Fibroblast of the aortic adventitia (primary cell): Measurements from ENCODE around the gene CLCN1. TPM values are rescaled to one million over a fixed set of nuclear protein-coding genes. Genes with fewer than 3 reads are reported as not detected.

Source experiments
- DNase-seq: peaks from one replicate; pipeline ENCODE4 v3.0.0-alpha.2; 2010; ENCODE audit warnings: low read depth
- H3K4me3 ChIP-seq: 2 replicates; pipeline ENCODE4 v1.5.1; 2011; ENCODE audit warnings: low read depth, mild to moderate bottlenecking, control low read depth, low read length, moderate library complexity
- total RNA-seq: library from RNA; depleted of rRNA; stranded (reverse); fragments of >200 nt; gene quantifications from 2 replicates; pipeline ENCODE4 v1.2.3, GENCODE V29; 2012; ENCODE audit warnings: low replicate concordance
- TF ChIP-seq, protein P1 (sequence below): IDR thresholded peaks from 2 replicates; pipeline ENCODE4 v1.5.1; 2011; ENCODE audit warnings: mild to moderate bottlenecking, low read length, control low read depth, inconsistent platforms; ENCODE audit not compliant: insufficient read depth

CLCN1 gene
- total RNA-seq, 1 donor = not detected

DNA sequence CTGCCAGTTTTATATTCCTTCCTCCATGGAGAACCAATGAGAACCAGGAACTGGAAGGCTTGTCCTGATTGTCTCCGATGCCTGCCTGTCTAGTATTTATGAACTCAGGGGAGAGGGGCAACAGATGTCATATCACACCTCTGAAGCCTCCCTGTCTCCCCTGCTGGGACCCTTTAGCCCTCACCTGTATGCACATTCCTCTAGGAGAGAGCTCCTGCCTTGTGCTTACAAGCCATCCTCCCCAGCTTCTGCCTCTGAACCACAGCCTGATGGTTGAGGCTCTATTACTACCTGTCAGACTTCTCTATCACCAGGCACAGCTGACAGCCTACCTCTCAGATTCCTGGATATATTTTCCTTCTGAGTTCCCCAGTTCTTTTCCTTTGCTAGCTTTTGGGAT lies 52.5 kb downstream of the CLCN1 start:
- TF ChIP-seq, protein P1, sequence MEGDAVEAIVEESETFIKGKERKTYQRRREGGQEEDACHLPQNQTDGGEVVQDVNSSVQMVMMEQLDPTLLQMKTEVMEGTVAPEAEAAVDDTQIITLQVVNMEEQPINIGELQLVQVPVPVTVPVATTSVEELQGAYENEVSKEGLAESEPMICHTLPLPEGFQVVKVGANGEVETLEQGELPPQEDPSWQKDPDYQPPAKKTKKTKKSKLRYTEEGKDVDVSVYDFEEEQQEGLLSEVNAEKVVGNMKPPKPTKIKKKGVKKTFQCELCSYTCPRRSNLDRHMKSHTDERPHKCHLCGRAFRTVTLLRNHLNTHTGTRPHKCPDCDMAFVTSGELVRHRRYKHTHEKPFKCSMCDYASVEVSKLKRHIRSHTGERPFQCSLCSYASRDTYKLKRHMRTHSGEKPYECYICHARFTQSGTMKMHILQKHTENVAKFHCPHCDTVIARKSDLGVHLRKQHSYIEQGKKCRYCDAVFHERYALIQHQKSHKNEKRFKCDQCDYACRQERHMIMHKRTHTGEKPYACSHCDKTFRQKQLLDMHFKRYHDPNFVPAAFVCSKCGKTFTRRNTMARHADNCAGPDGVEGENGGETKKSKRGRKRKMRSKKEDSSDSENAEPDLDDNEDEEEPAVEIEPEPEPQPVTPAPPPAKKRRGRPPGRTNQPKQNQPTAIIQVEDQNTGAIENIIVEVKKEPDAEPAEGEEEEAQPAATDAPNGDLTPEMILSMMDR = no peak
- H3K4me3 ChIP-seq = no peak overlapping the region
- no peak for DNase-seq

DNA sequence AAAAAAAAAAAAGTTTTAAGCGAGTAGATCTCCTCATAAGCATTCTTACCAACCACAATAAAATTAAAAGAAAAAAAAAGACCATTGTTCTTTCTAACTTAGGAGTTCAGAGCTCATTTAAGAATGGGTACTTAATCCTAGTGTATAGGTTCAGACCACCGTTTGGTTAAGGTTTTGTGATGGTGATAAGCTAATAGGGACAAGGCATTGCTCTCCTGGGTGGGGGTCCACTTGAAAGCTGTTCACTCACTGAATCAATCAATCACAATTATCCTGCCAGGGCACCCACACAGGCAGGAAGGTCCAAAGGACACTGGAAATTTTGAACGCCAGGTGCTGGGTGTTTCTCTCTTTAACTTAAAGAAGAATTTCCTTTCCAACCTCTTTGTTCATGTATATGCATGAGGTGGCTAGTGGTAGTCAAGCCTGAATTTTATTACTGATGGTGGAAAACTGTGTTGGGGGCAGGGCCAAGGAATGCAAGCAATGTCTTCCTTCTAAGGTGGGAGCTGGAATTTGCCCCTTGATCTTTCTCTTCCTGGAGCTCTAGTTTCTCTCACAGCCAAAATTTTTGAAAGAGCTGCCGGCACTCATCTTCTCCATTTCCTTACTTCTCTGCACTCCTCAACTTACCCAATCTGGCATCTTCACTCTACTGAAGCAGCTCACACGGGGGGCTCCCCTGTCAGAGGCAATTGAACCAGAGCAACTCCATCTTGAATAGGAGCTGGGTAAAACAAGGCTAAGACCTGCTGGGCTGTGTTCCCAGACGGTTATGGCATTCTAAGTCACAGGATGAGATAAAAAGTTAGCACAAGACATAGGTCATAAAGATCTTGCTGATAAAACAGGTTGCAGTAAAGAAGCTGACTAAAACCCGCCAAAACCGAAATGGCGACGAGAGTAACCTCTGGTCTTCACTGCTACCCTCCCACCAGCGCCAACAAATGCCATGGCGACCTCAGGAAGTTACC lies 54.1 kb downstream of the CLCN1 start:
- TF ChIP-seq, protein P1 = no peak
- no peak for DNase-seq
- H3K4me3 ChIP-seq = no peak overlapping the region

DNA sequence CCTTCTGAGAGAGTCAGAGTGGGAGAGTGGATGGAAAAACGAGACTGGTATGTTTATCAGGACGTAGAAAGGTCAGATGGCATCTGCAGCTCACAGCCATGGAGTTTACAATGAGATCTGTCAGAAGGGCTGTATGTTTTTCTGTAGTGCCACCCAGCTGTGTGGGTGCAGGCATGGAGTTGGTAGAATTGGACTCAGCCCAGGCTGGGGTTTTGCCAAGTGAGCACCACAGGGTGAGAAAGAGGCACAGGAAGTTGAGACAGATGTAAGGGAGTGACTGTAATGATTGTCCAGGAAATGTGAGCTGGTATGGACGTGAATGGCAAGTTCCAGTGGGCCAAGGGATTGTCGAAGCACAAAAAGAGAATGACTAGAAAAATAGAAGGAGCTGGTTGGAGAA lies 56.2 kb downstream of the CLCN1 start:
- no peak for DNase-seq
- TF ChIP-seq, protein P1 = no peak
- no peak overlapping the region for H3K4me3 ChIP-seq

DNA sequence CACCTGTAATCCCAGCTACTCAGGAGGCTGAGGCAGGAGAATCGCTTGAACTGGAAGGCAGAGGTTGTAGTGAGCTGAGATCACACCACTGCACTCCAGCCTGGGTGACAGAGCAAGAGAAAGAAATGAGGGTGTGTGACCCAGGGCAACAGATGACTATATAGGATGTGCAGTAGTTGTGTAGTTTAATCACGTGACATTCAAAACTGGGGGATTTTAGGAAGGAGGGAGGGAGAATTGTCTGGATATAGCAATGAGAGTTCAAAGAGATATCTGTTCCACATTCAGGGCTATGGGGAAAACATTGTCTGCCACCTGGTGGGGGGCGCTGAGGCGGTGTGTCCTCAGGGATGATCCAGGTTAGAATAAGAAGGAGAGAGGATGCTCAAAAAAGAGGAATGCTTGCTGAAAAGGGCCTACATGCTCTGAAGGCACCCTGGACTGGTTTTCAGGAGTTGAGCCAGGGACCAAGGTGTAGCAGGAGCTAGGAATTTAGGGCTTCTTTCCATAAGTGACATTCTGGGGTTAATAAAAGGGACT lies 57.4 kb downstream of the CLCN1 start:
- H3K4me3 ChIP-seq = no peak overlapping the region
- DNase-seq = no peak
- TF ChIP-seq, protein P1 = no peak

DNA sequence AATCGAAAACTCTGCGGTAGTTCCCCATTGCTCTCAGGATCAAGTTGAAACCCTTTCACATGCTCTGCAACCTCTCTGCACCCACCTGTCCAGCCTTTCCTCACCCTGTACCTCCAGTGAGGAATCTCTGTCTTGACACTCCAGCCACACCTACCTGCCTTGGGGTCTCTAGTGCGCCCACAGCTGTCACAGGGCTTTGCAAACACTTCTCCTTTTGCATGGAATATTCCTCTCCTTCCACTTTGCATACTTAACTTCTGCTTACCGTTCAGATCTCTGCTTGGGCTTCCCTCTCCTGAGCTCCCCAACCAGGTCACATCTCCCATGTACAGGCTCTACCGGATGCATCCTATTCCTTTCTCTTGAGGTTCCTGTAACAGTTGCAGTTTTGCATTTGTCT lies 58.6 kb downstream of the CLCN1 start:
- no peak overlapping the region for H3K4me3 ChIP-seq
- DNase-seq = no peak
- TF ChIP-seq, protein P1 = no peak

DNA sequence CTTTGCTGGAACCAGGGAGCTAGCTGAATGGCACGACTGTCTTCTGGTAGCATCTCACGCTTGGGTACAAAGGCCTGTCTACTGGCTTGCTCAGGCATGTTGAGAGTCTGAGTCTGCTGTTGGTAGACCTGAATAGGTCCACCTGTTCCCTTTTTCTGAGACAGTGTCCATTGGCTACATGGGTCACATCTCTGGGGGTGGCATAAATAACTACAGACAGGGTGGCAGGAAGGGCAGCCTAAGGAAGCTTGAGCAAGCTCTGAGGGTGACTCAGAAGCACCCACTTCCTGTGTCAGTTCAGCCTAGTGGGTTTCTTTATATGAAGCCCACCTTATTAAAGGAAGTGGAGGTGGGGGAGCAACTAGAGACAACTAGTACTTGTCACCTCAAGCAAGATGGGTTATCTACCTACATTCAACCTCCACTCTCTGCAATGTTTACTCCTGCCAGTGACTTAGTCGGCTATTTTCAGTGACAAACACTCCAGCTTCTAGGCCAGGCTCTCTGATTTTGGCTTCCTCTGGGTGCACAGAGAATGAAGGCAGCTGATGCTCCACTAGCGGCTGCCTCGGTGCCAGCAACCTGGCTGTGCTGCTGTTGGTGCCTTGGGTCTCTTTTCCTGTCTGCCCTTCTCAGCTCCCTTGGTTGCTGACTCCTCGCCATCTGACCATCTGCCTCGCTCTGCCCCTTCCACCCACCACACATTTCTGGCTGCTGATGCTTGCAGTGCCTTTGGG lies 59.6 kb downstream of the CLCN1 start:
- H3K4me3 ChIP-seq = no peak overlapping the region

More for the DNA sequence above, 59.6 kb downstream of the CLCN1 start:
- DNase-seq = no peak
- TF ChIP-seq, protein P1 = no peak
